Measurements from ENCODE around the gene MORN4.
A peak's percentile ranks its signal among the peaks of the same experiment; 100 is the strongest.

Gene MORN4

GRCh38 chr10:97573021-97573420, 60.3 kb downstream of the MORN4 start:
- no peak overlapping the region for H3K4me3 ChIP-seq (ENCODE audit: low read depth, low read length)
- peak; percentile 36 for DNase-seq (ENCODE audit: low read depth)
- TF ChIP-seq CTCF (conservative IDR thresholded peaks at IDR 0.05; ENCODE audit: low read depth, low read length) = no peak

DNA sequence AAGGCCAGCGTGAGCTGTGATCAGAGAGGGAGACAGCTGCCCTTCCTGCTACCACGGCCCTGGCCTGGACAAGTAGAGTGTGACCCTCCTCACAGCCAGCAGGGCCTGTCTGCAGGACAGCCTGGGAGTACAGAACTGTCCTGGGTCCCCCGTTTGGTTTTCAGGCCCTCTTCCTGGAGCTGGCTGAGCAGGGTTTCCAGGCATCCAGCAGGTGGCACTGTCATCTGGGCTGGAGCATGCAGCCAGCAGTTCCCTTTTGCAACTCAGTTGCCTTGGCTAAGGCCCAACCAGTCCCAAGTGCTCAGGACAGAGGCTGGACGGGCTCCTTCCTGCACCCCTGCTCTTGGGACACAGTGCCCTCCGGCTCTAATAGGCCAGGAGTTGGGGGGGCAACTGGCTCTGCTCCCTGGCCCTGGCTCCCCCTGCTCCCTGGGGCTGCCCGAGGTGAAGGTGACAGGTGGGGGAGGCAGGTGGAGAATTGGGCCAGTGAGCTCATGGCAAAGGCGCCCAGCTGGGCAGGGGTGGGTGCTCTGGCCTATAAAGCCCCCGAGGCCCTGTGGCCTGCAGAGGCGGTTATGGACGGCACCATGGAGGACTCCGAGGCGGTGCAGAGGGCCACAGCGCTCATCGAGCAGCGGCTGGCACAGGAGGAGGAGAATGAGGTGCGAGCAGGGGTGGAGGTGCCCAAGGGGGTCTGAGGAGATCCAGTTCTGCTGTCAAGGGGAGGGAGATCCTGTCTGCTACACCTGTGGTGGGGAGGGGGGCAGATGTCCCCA, 60.9 kb downstream of the MORN4 start, which contains the start of gene ANKRD2:
ANKRD2 (plus strand) TSS at position 566 of the 776 bp plus-strand sequence; CDS start at position 576, 10 bp downstream.
- TF ChIP-seq CTCF (conservative IDR thresholded peaks at IDR 0.05; ENCODE audit: low read depth, low read length) = peak; percentile 96
- no peak within 1 kb of the TSS for H3K4me3 ChIP-seq (ENCODE audit: low read depth, low read length)
- DNase-seq (ENCODE audit: low read depth) = peak; percentile 90

GRCh38 chr10:97571622-97572021, 61.7 kb downstream of the MORN4 start:
- DNase-seq (ENCODE audit: low read depth) = no peak
- H3K4me3 ChIP-seq (ENCODE audit: low read depth, low read length) = no peak overlapping the region
- no peak for TF ChIP-seq CTCF (conservative IDR thresholded peaks at IDR 0.05; ENCODE audit: low read depth, low read length)

DNA sequence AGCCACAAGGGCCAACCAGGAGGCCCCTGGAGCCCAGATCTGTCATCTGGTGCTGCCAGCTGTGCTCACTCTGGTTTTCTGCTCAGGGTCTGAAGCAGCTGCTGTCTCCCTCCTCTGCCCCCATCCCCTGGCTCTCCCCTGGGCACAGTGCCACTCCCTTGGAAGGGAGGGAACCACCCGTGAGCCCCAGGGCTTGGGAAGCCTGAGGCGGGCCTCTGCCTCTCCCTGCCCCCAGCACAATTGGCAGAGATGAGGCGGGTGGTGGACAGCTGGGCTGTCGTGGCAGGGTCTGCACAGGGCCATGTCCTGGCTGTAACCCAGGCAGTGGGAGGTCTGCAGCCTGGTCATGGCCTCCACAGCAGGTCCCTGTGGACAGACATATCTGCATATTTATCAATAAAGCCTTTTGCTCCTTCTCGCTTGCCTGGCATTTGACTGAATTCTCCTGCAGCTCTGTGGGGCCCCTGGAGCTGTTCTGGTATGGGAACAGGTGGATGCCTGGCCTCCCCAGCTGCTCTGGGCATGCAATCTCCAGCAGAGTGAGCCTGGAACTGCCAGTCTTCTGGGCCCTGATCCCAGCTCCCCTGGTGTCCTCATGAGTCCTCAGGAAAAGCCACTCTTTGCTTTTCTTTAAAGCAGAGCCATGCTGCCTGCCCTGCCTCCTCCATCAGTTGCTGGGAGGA, 62.4 kb downstream of the MORN4 start:
- H3K4me3 ChIP-seq (ENCODE audit: low read depth, low read length) = no peak overlapping the region
- DNase-seq (ENCODE audit: low read depth) = no peak
- no peak for TF ChIP-seq CTCF (conservative IDR thresholded peaks at IDR 0.05; ENCODE audit: low read depth, low read length)

DNA sequence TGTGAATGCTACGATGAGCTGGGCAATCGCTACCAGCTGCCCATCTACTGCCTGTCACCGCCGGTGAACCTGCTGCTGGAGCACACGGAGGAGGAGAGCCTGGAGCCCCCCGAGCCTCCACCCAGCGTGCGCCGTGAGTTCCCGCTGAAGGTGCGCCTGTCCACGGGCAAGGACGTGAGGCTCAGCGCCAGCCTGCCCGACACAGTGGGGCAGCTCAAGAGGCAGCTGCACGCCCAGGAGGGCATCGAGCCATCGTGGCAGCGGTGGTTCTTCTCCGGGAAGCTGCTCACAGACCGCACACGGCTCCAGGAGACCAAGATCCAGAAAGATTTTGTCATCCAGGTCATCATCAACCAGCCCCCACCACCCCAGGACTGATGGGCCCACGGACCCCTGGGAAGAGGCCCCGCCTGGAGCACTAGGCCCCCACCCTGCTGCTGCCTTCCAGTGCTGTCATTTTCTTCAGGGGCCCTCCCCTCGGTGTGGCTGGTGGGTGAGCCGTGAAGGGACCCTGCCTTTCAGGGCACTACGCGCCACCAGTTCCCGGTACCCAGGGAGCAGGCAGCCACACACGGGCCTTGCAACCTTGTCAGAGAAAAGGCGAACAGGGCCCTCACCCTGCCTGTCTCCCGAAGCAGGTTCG, 63.0 kb downstream of the MORN4 start:
- no peak overlapping the region for H3K4me3 ChIP-seq (ENCODE audit: low read depth, low read length)
- no peak for DNase-seq (ENCODE audit: low read depth)
- no peak for TF ChIP-seq CTCF (conservative IDR thresholded peaks at IDR 0.05; ENCODE audit: low read depth, low read length)

- no peak overlapping the region for H3K4me3 ChIP-seq (ENCODE audit: low read depth, low read length)
- DNase-seq (ENCODE audit: low read depth) = no peak
- no peak for TF ChIP-seq CTCF (conservative IDR thresholded peaks at IDR 0.05; ENCODE audit: low read depth, low read length)
Observed at GRCh38 chr10:97567891-97568290, 65.4 kb downstream of the MORN4 start.
